IMR-90 (cell line): ENCODE measurements around the gene SH2D6. TPM values are rescaled to one million over a fixed set of nuclear protein-coding genes. Genes with fewer than 3 reads are reported as not detected.

Source experiments
- ATAC-seq: fragments of 200-7000 bp; cut with Tn5 transposase; 2 replicates; pipeline ENCODE4 v1.9.1; 2020; ENCODE audit warnings: low read depth, mild to moderate bottlenecking, moderate library complexity
- BruUV-seq: library from RNA; stranded (reverse); fragments of 400-500 nt; replicated peaks from 2 replicates; lab custom pipeline; 2021; lab: Mats Ljungman, UMichigan
- CTCF ChIA-PET: fragments of 300-600 bp; formaldehyde crosslinking; extraction: SDS; loops from one replicate; lab custom pipeline; 2021; ENCODE audit warnings: antibody characterized with exemption; lab: Yijun Ruan, JAX
- POLR2A ChIA-PET: fragments of 300-600 bp; sonication (Branson Sonifier 250); formaldehyde crosslinking; loops from one replicate; lab custom pipeline; 2022; ENCODE audit warnings: antibody characterized with exemption; ENCODE audit not compliant: unreplicated experiment; lab: Charles Lee
- DNase-seq: peaks from one replicate; pipeline ENCODE4 v3.0.0; 2013
- H2AFZ ChIP-seq: replicated peaks from 2 replicates; pipeline ENCODE3; 2013; ENCODE audit warnings: low read length, mild to moderate bottlenecking; ENCODE audit not compliant: poor library complexity
- H2AK5ac ChIP-seq: 2 replicates; pipeline ENCODE4 v1.6.1; 2013; ENCODE audit warnings: low read depth, low read length, inconsistent platforms
- H2AK9ac ChIP-seq: replicated peaks from 2 replicates; pipeline ENCODE3; 2013; ENCODE audit warnings: mild to moderate bottlenecking, low read depth, low read length, moderate library complexity; ENCODE audit not compliant: poor library complexity
- H2BK120ac ChIP-seq: 2 replicates; pipeline ENCODE4 v1.6.1; 2013; ENCODE audit warnings: low read depth, low read length, inconsistent platforms
- H2BK15ac ChIP-seq: 3 replicates; pipeline ENCODE4 v1.6.1; 2013; ENCODE audit warnings: low read depth, low read length, inconsistent platforms
- H2BK20ac ChIP-seq: 2 replicates; pipeline ENCODE4 v1.6.1; 2013; ENCODE audit warnings: low read depth, mild to moderate bottlenecking, inconsistent platforms, low read length, moderate library complexity
- H2BK5ac ChIP-seq: 2 replicates; pipeline ENCODE4 v1.6.1; 2013; ENCODE audit warnings: mild to moderate bottlenecking, low read depth, low read length, inconsistent platforms; ENCODE audit not compliant: poor library complexity, severe bottlenecking
- H3K14ac ChIP-seq: replicated peaks from 2 replicates; pipeline ENCODE4 v1.6.1; 2013; ENCODE audit warnings: low read depth, low read length, inconsistent platforms
- H3K18ac ChIP-seq: 2 replicates; pipeline ENCODE4 v1.6.1; 2013; ENCODE audit warnings: low read depth, low read length, control low read depth
- H3K23ac ChIP-seq: 2 replicates; pipeline ENCODE4 v1.6.1; 2013; ENCODE audit warnings: low read depth, low read length, inconsistent platforms
- H3K27ac ChIP-seq: 2 replicates; pipeline ENCODE4 v1.5.1; 2013; ENCODE audit warnings: mild to moderate bottlenecking, control low read depth, low read length; ENCODE audit not compliant: insufficient read depth
- H3K27me3 ChIP-seq: 2 replicates; pipeline ENCODE4 v1.6.1; 2013; ENCODE audit warnings: low read length; ENCODE audit not compliant: control insufficient read depth, insufficient read depth
- H3K36me3 ChIP-seq: 2 replicates; pipeline ENCODE4 v1.6.1; 2013; ENCODE audit warnings: low read length, mixed read lengths; ENCODE audit not compliant: control insufficient read depth, insufficient read depth
- H3K4ac ChIP-seq: 2 replicates; pipeline ENCODE4 v1.6.1; 2013; ENCODE audit warnings: low read depth, low read length, inconsistent platforms
- H3K4me1 ChIP-seq: 2 replicates; pipeline ENCODE4 v1.6.1; 2013; ENCODE audit warnings: low read length, mixed read lengths; ENCODE audit not compliant: control insufficient read depth, insufficient read depth
- H3K4me2 ChIP-seq: 2 replicates; pipeline ENCODE4 v1.6.1; 2013; ENCODE audit warnings: low read depth, mild to moderate bottlenecking, control low read depth, low read length, moderate library complexity
- H3K4me3 ChIP-seq: 2 replicates; pipeline ENCODE4 v1.5.1; 2013; ENCODE audit warnings: low read depth, mild to moderate bottlenecking, control low read depth, low read length, moderate library complexity; ENCODE audit not compliant: insufficient read depth
- H3K56ac ChIP-seq: 2 replicates; pipeline ENCODE4 v1.6.1; 2013; ENCODE audit warnings: low read length, inconsistent platforms; ENCODE audit not compliant: insufficient read depth; ENCODE audit errors: extremely low read depth
- H3K79me1 ChIP-seq, 2 experiments: 2 replicates each; pipeline ENCODE4 v1.6.1; 2013; ENCODE audit warnings: low read length in 2 of 2, inconsistent platforms in 1 of 2, low read depth in 1 of 2
- H3K9ac ChIP-seq: 2 replicates; pipeline ENCODE4 v1.6.1; 2013; ENCODE audit warnings: low read depth, low read length, control low read depth
- H3K9me1 ChIP-seq: 2 replicates; pipeline ENCODE4 v1.6.1; 2013; ENCODE audit warnings: low read length, inconsistent platforms; ENCODE audit not compliant: insufficient read depth
- H3K9me3 ChIP-seq: 2 replicates; pipeline ENCODE4 v1.6.1; 2013; ENCODE audit warnings: low read length; ENCODE audit not compliant: control insufficient read depth, insufficient read depth
- H4K20me1 ChIP-seq: 2 replicates; pipeline ENCODE4 v1.6.1; 2013; ENCODE audit warnings: low read length, inconsistent platforms; ENCODE audit not compliant: insufficient read depth
- H4K5ac ChIP-seq: 2 replicates; pipeline ENCODE4 v1.6.1; 2013; ENCODE audit warnings: mild to moderate bottlenecking, low read depth, low read length, control low read depth
- H4K8ac ChIP-seq, 2 experiments: 2 replicates each; pipeline ENCODE4 v1.6.1; 2013; ENCODE audit warnings: low read depth in 2 of 2, low read length in 2 of 2, control low read depth in 1 of 2, inconsistent platforms in 1 of 2
- H4K91ac ChIP-seq: 2 replicates; pipeline ENCODE4 v1.6.1; 2013; ENCODE audit warnings: low read depth, low read length, inconsistent platforms; ENCODE audit not compliant: insufficient read depth
- CEBPB ChIP-seq: IDR thresholded peaks from 2 replicates; pipeline ENCODE4 v1.6.1; 2012; ENCODE audit warnings: low read depth, low read length, improper control_type of control experiment
- CHD1 ChIP-seq: IDR thresholded peaks from 2 replicates; pipeline ENCODE4 v1.6.1; 2012; ENCODE audit warnings: low read depth, low read length, improper control_type of control experiment
- CTCF ChIP-seq: conservative IDR thresholded peaks from 2 replicates; pipeline ENCODE4 v1.5.1; 2012; ENCODE audit warnings: mild to moderate bottlenecking, low read depth, low read length, improper control_type of control experiment
- FOS ChIP-seq: fragments of 150-350 bp; IDR thresholded peaks from 2 replicates; pipeline ENCODE4 v1.6.1; 2016; ENCODE audit warnings: low read depth, low read length
- MAFK ChIP-seq: IDR thresholded peaks from 2 replicates; pipeline ENCODE4 v1.6.1; 2012; ENCODE audit warnings: low read depth, low read length, improper control_type of control experiment
- MXI1 ChIP-seq: IDR thresholded peaks from 2 replicates; pipeline ENCODE4 v1.6.1; 2012; ENCODE audit warnings: low read depth, mild to moderate bottlenecking, low read length, moderate library complexity, borderline replicate concordance
- NFE2L2 ChIP-seq: fragments of 150-350 bp; IDR thresholded peaks from 2 replicates; pipeline ENCODE4 v1.6.1; 2016; ENCODE audit warnings: low read depth, mild to moderate bottlenecking, low read length
- POLR2A ChIP-seq: IDR thresholded peaks from 2 replicates; pipeline ENCODE4 v1.6.1; 2012; ENCODE audit warnings: mild to moderate bottlenecking, low read depth, low read length
- RCOR1 ChIP-seq: IDR thresholded peaks from 2 replicates; pipeline ENCODE4 v1.6.1; 2012; ENCODE audit warnings: mild to moderate bottlenecking, low read length, improper control_type of control experiment; ENCODE audit not compliant: insufficient replicate concordance
- RFX5 ChIP-seq: IDR thresholded peaks from 2 replicates; pipeline ENCODE4 v1.8.0; 2012; ENCODE audit warnings: low read depth, mild to moderate bottlenecking, low read length, moderate library complexity
- SMC3 ChIP-seq: fragments of 150-350 bp; IDR thresholded peaks from 2 replicates; pipeline ENCODE4 v1.6.1; 2016; ENCODE audit warnings: low read depth, mild to moderate bottlenecking, antibody characterized with exemption, low read length, moderate library complexity
- USF2 ChIP-seq: fragments of 150-350 bp; IDR thresholded peaks from 2 replicates; pipeline ENCODE4 v1.6.1; 2017; ENCODE audit warnings: mild to moderate bottlenecking, antibody characterized with exemption, low read length, low read depth
- WGBS, 2 experiments: methylation state at CpG; one replicate each; pipeline versions ENCODE4 v1.1.5 to v1.1.7; 2013; ENCODE audit warnings: missing lambda C conversion rate in 2 of 2; ENCODE audit not compliant: insufficient read length in 1 of 2; ENCODE audit errors: extremely low coverage in 2 of 2; 5-methylcytosine and 5-hydroxymethylcytosine counted together
- dilution Hi-C: fragments of 300-500 bp; cut with HindIII; formaldehyde crosslinking; loops from one replicate; pipeline ENCODE4 v1.14.3; 2018; ENCODE audit warnings: low sequenced_read_pairs; ENCODE audit not compliant: unreplicated experiment
- in situ Hi-C: fragments of 300-500 bp; cut with MboI; formaldehyde crosslinking; loops from 3 replicates; pipeline ENCODE4 v1.14.3; 2019; ENCODE audit warnings: low sequenced_read_pairs, inconsistent platforms, mixed read lengths
- intact Hi-C: fragments of 100-400 bp; cut with micrococcal nuclease; formaldehyde crosslinking; loops from 2 replicates; pipeline ENCODE4 v1.10.0; 2022
- polyA plus RNA-seq, 3 experiments: library from polyadenylated mRNA; depleted of rRNA; stranded (reverse); fragments of >200 nt; gene quantifications; 2 replicates each; pipeline ENCODE4 v1.2.3, GENCODE V29; 2012; ENCODE audit warnings: low replicate concordance in 1 of 3
- total RNA-seq: library from RNA; depleted of rRNA; stranded (reverse); fragments of >200 nt; gene quantifications from 2 replicates; pipeline ENCODE4 v1.2.3, GENCODE V29; 2012

The SH2D6 gene
- total and polyA plus RNA-seq, 2 of the 4 experiments (the other 2 are of a cell fraction): 0.32 to 0.36 TPM

DNA sequence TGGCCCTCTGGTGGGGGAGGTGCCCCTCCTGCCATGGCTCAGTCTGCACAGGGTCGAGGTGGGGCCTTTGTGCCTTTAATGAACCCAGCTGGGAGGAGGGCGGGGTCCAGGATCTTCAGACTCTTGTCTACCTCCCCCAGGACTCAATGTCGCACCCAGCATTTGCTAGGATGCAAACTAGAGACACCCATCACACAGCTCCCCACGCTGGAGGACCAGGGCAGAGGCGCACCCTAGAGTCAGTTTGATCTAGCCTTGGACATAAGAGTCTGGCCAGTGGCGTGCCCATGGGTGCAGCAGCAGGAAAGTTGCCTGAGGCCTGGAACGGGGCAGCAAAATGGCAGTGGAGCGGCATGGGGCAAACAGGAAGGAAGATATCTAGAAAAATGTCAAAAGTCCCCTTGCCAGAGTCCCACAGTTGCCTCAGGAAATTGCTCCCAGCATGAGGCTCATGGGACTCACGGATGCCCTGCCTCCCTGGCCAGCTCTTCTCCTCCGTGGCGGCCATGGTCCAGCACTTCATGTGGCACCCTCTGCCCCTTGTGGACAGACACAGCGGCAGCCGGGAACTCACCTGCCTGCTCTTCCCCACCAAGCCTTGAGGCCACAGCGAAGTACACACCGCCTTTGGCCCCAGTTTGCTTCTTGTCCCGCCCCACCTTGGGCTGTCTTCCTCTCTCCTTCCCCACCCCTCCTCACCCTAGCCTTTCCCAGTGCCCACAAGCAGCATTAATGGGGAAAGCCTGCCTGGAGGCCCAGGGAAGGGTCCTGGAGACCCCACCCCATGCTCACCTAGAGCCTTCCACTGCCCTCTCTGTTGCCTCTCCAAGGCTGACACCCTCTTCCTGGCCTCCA is 17.7 kb downstream of the SH2D6 start:
- 93% methylated on average over 10 of the region's 16 CpGs; no CpG with 5 or more reads in 1 of the 2 experiments for WGBS, 2 experiments

More for the DNA sequence above, 17.7 kb downstream of the SH2D6 start:
- H2AFZ ChIP-seq: peak overlapping the region; percentile 45
- no peak for DNase-seq
- no peak overlapping the region; the same call in 1 of the 2 replicates for H3K18ac ChIP-seq
- no peak overlapping the region for H3K56ac ChIP-seq
- dilution Hi-C loops (no loop called here), intact Hi-C loops (no loop called here), in situ Hi-C loops (no loop called here)
- no peak overlapping the region for H3K9ac ChIP-seq
- peaks cover 29% of the 10 kb centered on the region for H3K4me1 ChIP-seq
- H2BK120ac ChIP-seq: peak overlapping the region; percentile 85
- peak overlapping the region; percentile 81 for H4K91ac ChIP-seq
- peak overlapping the region; percentile 89 for H2AK5ac ChIP-seq
- H3K4me3 ChIP-seq: no peak overlapping the region
- no peaks in the 10 kb centered on the region for H4K20me1 ChIP-seq
- ChIA-PET CTCF (no interaction called here), POLR2A (no interaction called here)
- H3K36me3 ChIP-seq: no peaks in the 10 kb centered on the region
- H2AK9ac ChIP-seq: peak overlapping the region; percentile 86
- no peak overlapping the region for H3K4me2 ChIP-seq
- TF ChIP-seq CEBPB (no peak), FOS (no peak), MAFK (no peak), SMC3 (no peak), MXI1 (no peak), POLR2A (no peak), USF2 (no peak), NFE2L2 (no peak), RCOR1 (no peak), CHD1 (no peak), RFX5 (no peak), CTCF (no peak)
- 0 out of 2 replicates have a peak overlapping the region, but pooled peaks have one; percentile 54 for H3K23ac ChIP-seq
- H4K5ac ChIP-seq: peak overlapping the region; percentile 87; the same call in 1 of the 2 replicates
- peak overlapping the region; percentile 54 for H2BK20ac ChIP-seq
- peak overlapping the region; percentile 59; the same call in 1 of the 2 replicates for H3K14ac ChIP-seq
- H3K79me1 ChIP-seq: peaks cover 0 to 10% of the 10 kb centered on the region in 2 experiments; a peak in 1 of 4 replicates
- peak overlapping the region; percentile 77; the same call in 1 of the 2 replicates for H3K27ac ChIP-seq
- no peak for ATAC-seq
- peaks cover 19% of the 10 kb centered on the region; the same call in 1 of the 2 replicates for H3K9me1 ChIP-seq
- no TSS peak for BruUV-seq
- no peaks in the 10 kb centered on the region for H3K9me3 ChIP-seq
- peak overlapping the region; percentile 89 to 95; a peak in 2 of 4 replicates for H4K8ac ChIP-seq
- peak overlapping the region; percentile 79; the same call in 2 of the 3 replicates for H2BK15ac ChIP-seq
- peak overlapping the region; percentile 94 for H3K4ac ChIP-seq
- no peaks in the 10 kb centered on the region for H3K27me3 ChIP-seq
- H2BK5ac ChIP-seq: peak overlapping the region; percentile 73
